Neural cell (in vitro differentiated cells): Measurements from ENCODE around the gene KHK.

ENCODE experiments used
- EP300 ChIP-seq: fragments of 450-650 bp; conservative IDR thresholded peaks from 2 replicates; pipeline ENCODE4 v1.6.1; 2014; ENCODE audit warnings: antibody characterized with exemption, mild to moderate bottlenecking, moderate library complexity; ENCODE audit not compliant: poor library complexity, severe bottlenecking
- EZH2 ChIP-seq: fragments of 200-600, 300-800 bp; shearing (Covaris generic), sonication (generic); IDR thresholded peaks from 2 replicates; pipeline ENCODE4 v1.6.1; 2014; ENCODE audit warnings: antibody characterized with exemption, low read length, borderline replicate concordance, mild to moderate bottlenecking; ENCODE audit not compliant: insufficient read depth, poor library complexity, severe bottlenecking
- MXI1 ChIP-seq: fragments of 450-650 bp; conservative IDR thresholded peaks from 2 replicates; pipeline ENCODE4 v1.6.1; 2014; ENCODE audit warnings: antibody characterized with exemption, mild to moderate bottlenecking; ENCODE audit not compliant: poor library complexity, severe bottlenecking
- POLR2AphosphoS5 ChIP-seq: IDR thresholded peaks from 2 replicates; pipeline ENCODE4 v1.6.1; 2012
- RAD21 ChIP-seq: fragments of 450-650 bp; conservative IDR thresholded peaks from 2 replicates; pipeline ENCODE4 v1.6.1; 2014; ENCODE audit warnings: antibody characterized with exemption, mild to moderate bottlenecking, moderate library complexity
- TF ChIP-seq, protein P1 (sequence below): fragments of 450-650 bp; IDR thresholded peaks from 2 replicates; pipeline ENCODE4 v1.5.1; 2014; ENCODE audit warnings: antibody characterized with exemption, mild to moderate bottlenecking, moderate library complexity; ENCODE audit not compliant: poor library complexity, severe bottlenecking
- TF ChIP-seq, protein P2 (sequence below): IDR thresholded peaks from 2 replicates; pipeline ENCODE4 v1.6.1; 2012; ENCODE audit warnings: borderline replicate concordance

DNA sequence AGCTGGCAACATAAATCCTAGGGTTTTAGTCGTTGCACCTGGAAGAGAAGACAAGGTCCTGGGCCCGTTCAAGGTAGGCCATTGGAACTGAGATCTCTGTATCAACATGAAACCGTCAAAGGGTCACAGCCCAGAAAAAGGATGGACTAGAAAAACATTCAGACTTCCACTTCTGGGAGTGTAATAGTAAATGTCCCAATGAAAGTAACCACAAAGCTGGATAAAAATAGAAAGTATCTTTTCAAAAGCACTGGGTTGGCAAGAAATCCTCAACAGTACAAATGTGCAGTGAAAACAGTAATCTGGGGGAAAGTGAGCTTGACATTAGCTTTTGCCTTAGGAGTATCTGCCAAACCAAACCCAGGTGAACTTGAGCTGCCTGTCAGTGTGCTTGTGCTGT, 19.4 kb downstream of the KHK start:
- TF ChIP-seq, protein P1, sequence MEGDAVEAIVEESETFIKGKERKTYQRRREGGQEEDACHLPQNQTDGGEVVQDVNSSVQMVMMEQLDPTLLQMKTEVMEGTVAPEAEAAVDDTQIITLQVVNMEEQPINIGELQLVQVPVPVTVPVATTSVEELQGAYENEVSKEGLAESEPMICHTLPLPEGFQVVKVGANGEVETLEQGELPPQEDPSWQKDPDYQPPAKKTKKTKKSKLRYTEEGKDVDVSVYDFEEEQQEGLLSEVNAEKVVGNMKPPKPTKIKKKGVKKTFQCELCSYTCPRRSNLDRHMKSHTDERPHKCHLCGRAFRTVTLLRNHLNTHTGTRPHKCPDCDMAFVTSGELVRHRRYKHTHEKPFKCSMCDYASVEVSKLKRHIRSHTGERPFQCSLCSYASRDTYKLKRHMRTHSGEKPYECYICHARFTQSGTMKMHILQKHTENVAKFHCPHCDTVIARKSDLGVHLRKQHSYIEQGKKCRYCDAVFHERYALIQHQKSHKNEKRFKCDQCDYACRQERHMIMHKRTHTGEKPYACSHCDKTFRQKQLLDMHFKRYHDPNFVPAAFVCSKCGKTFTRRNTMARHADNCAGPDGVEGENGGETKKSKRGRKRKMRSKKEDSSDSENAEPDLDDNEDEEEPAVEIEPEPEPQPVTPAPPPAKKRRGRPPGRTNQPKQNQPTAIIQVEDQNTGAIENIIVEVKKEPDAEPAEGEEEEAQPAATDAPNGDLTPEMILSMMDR = no peak
- TF ChIP-seq, protein P2, sequence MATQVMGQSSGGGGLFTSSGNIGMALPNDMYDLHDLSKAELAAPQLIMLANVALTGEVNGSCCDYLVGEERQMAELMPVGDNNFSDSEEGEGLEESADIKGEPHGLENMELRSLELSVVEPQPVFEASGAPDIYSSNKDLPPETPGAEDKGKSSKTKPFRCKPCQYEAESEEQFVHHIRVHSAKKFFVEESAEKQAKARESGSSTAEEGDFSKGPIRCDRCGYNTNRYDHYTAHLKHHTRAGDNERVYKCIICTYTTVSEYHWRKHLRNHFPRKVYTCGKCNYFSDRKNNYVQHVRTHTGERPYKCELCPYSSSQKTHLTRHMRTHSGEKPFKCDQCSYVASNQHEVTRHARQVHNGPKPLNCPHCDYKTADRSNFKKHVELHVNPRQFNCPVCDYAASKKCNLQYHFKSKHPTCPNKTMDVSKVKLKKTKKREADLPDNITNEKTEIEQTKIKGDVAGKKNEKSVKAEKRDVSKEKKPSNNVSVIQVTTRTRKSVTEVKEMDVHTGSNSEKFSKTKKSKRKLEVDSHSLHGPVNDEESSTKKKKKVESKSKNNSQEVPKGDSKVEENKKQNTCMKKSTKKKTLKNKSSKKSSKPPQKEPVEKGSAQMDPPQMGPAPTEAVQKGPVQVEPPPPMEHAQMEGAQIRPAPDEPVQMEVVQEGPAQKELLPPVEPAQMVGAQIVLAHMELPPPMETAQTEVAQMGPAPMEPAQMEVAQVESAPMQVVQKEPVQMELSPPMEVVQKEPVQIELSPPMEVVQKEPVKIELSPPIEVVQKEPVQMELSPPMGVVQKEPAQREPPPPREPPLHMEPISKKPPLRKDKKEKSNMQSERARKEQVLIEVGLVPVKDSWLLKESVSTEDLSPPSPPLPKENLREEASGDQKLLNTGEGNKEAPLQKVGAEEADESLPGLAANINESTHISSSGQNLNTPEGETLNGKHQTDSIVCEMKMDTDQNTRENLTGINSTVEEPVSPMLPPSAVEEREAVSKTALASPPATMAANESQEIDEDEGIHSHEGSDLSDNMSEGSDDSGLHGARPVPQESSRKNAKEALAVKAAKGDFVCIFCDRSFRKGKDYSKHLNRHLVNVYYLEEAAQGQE = no peak
- TF ChIP-seq EZH2 (no peak), RAD21 (no peak), EP300 (no peak), MXI1 (no peak), POLR2AphosphoS5 (no peak)
